Activated CD4-positive, alpha-beta T cell treated with anti-CD3 and anti-CD28 coated beads, Interleukin-2, amount 50 U/mL, for 48 hours (primary cell): ENCODE results near the gene KHDC3L.
"Not testable (repeated sequence)": the region's sequence is repeated elsewhere in the genome, so short reads cannot be mapped to it uniquely, and the experiment has no call there.

Experiments used
- DNase-seq, 2 experiments: peaks; one replicate each; pipeline ENCODE4 v3.0.0-alpha.2; 2020

Gene KHDC3L

GRCh38 chr6:73371984-73372383 is 9.5 kb downstream of the KHDC3L start:
- DNase-seq, result no peak

GRCh38 chr6:73372516-73372915 is 10.1 kb downstream of the KHDC3L start:
- no peak for DNase-seq

GRCh38 chr6:73375216-73375615 is 12.8 kb downstream of the KHDC3L start:
- no peak for DNase-seq

- no peak for DNase-seq
Observed at GRCh38 chr6:73377225-73377624, 14.8 kb downstream of the KHDC3L start.

GRCh38 chr6:73381531-73381930 is 19.1 kb downstream of the KHDC3L start:
- DNase-seq, result not testable (repeated sequence)

GRCh38 chr6:73382462-73383113 is 20.1 kb downstream of the KHDC3L start:
- no peak for DNase-seq

GRCh38 chr6:73388433-73388799 is 26.0 kb downstream of the KHDC3L start:
- no peak for DNase-seq

- peak; percentile 67 to 74 for DNase-seq
Observed at GRCh38 chr6:73388800-73389512, 26.5 kb downstream of the KHDC3L start.

- DNase-seq, result no peak
Observed at GRCh38 chr6:73389854-73390253, 27.4 kb downstream of the KHDC3L start.

- DNase-seq, result no peak
Observed at GRCh38 chr6:73391675-73392074, 29.2 kb downstream of the KHDC3L start.

- DNase-seq, result not testable (repeated sequence)
Observed at GRCh38 chr6:73392188-73392587, 29.7 kb downstream of the KHDC3L start.

GRCh38 chr6:73393278-73393677 is 30.8 kb downstream of the KHDC3L start:
- DNase-seq, result no peak

- peak; percentile 18 to 33 for DNase-seq
Observed at GRCh38 chr6:73394577-73395354, 32.3 kb downstream of the KHDC3L start, which contains the start of gene DDX43. Gene DDX43, plus strand, starts transcription at chr6:73394828. Its CDS starts 78 bp downstream, at chr6:73394906.

- DNase-seq, result no peak
Observed at GRCh38 chr6:73395875-73396274, 33.4 kb downstream of the KHDC3L start.

- no peak for DNase-seq
Observed at GRCh38 chr6:73400656-73401055, 38.2 kb downstream of the KHDC3L start.

GRCh38 chr6:73409395-73409794 is 46.9 kb downstream of the KHDC3L start:
- DNase-seq, result no peak

GRCh38 chr6:73413102-73413501 is 50.6 kb downstream of the KHDC3L start:
- no peak for DNase-seq
